NCI-H524 treated with DMSO at 0.1 percent for 48 hours (cell line): ENCODE results near the gene OTUB1.

ENCODE experiments used
- DNase-seq: peaks from one replicate; lab custom pipeline; 2025; lab: John Stamatoyannopoulos, UW

The OTUB1 gene

DNA sequence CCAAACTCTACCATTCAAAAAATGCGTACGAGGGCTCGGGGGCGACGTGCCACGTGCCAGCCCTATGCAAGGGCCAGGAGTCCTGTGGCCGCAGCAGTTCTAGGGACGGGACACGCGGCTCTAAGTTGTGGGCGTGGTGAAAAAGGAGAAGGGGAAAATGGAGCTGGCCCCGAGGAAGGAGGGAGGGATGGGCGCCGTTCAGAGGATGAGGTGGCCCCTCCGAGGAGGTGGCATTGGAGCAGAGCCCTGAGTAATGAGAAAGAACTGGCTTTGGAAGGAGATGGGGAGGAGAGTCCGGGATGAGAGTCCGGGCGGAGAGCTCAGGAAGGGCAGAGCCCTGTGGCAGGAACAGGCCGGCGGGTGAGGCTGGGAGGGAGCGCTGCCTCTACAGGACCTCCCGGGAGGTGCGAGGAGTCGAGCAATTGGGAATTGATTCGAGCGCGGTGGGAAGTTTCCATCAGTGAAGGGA lies 21.0 kb downstream of the OTUB1 start:
- DNase-seq: no peak

DNA sequence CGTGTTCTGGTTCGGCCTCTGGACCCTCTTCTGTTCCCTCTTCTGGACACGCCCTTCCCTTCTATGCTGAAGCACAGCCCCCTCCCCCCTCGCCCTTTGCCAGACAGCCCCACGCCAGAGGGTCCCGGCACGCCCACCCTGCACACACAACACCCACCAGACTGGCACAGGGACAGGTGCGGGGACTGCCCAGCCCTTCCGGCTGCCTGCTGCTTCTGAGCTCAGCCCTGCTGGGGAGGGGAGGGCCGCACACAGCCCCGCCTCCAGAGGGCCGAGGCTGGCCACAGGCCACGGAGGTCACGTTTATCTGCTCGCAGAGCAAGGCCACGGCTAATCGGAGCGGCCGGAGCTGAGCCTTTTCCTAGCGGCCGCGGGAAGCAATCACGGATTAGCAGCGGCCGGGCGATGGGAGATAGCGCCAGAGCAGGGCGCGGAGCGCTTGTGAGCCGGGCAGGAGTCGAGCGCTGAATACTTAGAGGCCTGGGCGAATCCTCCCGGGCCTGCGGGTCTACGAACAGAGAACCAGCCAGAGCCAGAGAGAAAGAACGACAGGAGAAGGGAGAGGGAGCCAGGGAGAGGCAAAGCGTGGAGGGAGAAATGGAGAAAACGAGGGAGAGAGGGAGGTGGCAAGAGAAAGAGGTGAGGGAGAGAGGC lies 21.5 kb downstream of the OTUB1 start:
- no peak for DNase-seq

DNA sequence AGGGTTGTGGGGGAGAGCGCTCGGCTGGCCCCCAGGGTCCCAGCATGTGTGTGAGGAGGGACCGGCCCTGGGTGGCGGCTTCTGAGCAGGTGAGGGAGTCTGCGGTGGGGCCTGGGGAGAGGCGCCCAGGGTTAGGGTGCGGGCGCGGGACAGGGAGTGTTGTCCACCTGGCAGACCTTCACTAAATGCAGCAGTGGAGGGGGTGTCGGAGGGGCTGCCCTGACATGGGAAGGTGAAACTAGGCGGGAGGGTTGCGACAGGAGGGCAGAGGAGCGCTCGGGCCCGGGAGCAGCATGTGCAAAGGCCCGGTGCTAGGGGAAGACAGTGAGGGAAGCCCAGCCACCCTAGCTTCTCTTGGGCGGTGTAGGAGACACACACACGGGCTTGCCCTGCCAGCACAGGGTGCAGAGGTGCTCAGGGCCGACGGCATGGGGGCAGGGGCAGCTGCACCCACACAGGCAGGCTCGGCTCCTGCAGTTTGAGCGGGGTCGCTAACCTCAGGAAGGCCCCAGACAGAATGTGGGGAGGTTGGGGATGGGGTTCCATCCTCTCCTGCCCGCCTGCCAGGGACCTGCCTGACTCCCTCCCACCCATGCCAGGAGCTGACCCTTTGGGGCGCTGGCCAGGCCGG lies 22.2 kb downstream of the OTUB1 start:
- no peak for DNase-seq

DNA sequence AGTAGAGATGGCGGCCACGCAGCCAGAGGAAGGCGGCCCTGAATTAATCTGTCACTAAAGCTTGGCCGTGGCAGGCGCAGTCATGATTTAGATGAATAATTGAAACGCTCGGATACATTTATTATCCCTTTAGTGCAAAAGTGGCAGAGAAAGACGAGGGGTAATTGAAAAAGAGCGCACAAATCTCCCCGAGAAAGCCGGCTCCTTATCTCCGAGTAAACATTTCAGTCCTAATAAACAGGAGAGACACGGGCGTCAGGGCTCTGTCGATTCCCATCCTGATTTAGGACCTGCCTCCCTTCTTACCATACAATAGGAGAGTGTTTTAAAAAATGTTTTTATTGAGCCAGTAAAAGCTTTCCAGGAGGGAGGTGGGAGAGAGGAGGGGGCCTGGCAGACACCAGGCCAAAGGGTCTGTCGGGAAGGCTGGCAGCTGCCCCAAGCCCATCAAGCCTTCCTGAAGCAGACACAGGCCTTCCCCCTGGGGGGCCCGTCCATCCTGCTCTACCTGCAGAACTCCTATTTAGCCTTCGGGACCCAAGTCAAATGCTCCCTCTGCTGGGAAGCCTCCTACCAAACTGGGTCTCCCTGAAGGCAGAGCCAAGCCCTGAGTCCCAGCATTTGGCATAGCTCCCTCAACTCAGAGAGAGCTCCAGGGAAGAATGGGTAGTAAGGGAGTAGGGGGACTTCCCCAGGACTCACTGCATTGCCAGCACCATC lies 22.8 kb downstream of the OTUB1 start:
- DNase-seq: no peak

DNA sequence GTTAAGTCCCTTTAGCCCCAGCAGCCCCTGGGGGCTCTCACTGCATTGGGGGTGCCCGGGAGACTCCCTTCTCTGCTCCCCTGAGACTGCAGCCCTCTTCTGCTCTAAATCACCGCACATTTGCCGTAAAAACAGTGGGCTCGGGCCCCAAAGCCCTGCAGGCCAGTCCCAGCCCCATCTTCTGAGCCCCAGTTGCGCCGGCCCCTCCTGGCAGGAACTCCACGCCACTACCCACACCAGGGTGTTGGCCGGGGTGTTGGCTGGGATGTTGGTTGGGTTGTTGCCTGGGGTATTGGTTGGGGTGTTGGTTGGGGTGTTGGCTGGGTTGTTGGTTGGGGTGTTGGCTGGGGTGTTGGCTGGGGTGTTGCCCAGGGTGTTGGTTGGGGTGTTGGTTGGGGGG lies 23.5 kb downstream of the OTUB1 start:
- no peak for DNase-seq

DNA sequence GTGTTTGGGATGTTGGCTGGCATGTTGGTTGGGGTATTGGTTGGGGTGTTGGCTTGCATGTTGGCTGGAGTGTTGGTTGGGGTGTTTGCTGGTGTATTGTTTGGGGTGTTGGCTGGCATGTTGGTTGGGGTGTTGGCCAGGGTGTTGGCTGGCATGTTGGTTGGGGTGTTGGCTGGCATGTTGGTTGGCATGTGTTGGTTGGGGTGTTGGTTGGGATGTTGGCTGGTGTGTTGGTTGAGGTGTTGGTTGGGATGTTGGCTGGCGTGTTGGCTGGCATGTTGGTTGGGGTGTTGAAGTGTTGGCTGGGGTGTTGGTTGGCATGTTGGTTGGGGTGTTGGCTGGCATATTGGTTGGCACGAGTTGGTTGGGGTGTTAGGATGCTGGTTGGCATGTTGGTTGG lies 24.5 kb downstream of the OTUB1 start:
- DNase-seq: no peak

DNA sequence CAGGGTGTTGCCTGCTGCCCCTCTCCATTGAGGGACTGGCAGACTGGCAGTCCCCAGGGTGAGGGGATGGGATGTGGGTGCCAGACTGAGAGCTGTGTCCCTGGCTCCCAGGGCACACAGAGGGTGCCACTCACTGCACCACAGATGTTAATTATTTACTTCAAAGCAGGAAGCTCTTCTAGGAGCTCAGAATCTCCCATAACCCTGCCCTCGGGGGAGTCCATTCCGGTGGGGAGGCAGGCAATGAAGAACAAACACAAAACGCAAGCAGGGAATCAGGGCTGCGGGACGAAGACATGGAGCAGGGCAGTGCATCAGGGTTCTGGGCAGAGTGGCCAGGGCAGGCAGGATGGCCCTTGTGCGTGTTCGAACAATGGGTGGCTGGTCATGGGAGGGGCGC lies 25.1 kb downstream of the OTUB1 start:
- no peak for DNase-seq

DNA sequence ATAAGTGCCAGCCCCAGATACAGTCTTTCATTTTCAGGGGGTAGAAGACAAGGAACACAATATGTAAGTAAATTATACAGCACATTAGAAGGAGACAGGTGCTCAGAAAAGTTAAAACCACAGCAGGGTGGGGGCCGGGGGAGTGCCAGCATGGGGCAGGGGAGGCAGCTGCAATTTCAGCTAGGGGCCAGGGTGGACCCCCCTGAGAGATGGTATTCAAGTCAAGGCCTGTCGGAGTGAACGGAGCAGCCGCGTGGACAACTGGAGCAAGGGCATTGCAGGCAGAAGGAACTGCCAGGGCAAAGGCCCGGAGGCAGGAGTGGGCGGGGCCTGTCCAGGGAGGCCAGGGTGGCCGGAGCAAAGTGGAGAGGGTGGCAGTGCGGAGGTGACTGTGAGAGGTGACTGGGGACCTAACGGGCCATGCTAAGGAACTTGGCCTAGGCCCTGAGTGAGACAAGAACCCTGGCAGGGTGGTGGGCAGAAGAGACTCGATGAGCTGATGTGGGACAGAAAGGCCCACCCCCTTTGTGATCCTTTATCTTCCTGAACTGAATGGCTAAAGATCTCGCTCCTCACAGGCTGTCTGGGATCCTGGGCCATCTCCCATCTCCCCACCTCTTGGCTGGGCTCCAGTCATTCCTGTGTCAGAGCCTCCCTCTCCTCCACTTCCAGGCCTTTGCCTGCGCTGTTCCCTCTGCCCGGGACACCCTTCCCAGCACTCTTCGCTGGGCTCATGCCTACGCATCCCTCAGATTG lies 27.1 kb downstream of the OTUB1 start:
- no peak for DNase-seq

DNA sequence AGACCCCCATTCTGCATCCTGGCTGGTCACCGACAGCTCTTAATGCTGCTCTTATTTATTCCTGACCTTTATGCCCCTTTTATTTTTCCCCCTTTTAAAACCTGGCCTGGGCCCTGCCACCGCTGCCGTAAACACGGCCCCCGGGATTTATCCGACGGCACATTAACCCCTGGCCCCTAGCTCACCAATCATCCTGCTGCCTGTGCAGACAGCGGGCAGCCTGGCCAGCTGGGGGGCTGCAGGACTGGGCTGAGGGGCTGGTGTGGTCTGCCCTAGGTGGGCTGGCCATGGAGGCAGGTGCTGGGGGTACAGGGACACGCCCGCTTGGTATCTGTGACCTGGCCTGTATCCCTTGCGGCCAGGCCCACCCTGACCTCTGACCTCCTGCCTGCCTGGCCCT lies 28.1 kb downstream of the OTUB1 start:
- DNase-seq: no peak

DNA sequence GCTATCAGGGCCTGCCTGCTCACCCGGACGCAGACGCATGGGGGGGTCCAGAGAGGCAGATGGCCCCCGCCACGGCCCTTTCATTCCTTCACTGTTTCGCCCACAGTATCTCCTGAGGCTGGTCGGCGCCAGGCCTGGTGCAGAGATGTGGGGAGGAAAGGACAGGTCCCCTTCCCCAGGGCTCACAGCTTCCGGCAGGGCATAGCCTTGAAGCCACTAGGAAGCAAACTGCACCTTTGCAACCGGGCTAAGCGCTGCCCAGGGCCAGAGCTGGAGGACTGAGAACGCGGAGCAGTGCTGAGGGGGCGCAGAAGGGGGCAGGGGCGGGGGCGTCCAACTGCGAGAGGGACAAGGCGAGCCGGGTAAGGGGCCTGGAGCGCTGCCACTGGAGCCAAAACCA lies 29.3 kb downstream of the OTUB1 start:
- DNase-seq: no peak

DNA sequence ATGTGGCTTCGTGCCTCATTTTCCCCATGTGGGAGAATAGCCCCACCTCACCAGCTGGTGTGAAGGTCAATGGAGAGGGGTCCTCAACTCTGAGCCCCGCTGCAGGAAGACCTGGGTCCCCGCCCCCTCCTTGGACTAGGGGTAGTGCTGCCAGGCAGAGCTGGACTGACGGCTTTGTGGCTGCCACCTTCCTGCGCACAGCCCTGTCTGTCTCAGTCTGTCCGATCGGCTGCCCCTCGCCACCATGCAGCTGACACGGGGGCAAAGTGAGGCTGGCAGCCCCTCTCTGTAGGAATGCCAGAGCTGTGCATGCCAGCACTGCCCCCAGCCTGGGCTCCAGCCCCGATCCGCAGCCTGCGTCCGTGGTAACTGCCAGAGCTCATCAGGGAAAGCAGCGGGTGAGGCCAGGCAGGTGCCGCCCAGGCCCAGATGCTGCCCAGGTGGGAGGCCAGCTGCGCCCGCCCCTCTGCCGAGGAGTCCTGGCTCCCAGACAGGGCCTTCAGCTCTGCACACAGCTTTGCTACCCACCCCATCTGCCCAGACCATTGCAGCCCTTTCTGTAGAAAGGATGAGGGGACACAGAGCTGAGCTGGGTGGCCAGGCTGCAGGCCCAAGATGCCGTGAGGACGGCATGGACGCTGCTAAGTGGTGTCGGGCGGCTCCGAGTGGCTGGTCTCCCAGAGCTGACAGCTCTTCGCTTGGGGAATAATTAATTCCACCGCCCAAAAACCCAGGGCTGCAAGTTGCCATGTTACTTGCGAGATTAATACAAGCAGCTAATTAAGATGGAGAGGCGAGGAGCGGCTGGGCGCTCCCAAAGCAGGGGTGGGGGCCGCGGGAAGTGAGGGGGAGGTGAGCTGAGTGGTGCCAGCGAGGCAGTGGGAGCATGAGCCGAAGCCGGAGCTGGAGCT lies 30.0 kb downstream of the OTUB1 start:
- peak; percentile 41 for DNase-seq

DNA sequence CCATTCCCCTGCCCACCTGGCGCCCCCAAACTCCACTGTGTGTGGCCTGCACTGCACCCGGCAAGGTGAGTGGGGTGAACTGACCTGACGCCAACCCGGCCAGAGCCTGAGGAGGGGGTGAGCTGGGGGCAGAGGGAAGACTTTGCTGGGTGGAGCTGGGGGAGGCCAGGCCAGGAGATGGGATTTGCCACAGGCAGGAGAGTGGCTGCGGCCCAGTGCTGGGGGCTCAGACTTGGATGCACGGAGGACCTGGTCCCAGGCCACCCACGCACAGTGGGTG lies 31.6 kb downstream of the OTUB1 start:
- DNase-seq: no peak

DNA sequence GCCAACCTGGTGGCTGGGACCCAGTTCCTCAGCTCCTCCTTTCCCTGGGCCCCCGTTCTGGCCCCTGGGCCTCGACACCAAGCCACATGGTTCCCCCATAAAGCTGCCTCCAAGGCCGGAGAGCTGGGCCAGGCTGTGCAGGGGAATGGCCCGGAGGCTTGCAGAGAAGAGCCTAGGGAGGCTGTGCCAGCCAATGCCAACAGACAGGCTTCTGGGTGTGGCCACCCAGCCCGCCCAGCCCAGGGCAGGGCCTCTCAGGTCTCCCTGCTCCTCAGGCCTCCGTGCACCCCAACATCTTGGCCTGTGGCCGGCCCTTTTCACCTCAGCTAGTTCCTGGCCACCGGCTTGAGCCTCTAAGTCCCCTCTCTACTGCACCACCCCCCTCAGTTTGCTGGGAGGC lies 32.1 kb downstream of the OTUB1 start:
- no peak for DNase-seq

DNA sequence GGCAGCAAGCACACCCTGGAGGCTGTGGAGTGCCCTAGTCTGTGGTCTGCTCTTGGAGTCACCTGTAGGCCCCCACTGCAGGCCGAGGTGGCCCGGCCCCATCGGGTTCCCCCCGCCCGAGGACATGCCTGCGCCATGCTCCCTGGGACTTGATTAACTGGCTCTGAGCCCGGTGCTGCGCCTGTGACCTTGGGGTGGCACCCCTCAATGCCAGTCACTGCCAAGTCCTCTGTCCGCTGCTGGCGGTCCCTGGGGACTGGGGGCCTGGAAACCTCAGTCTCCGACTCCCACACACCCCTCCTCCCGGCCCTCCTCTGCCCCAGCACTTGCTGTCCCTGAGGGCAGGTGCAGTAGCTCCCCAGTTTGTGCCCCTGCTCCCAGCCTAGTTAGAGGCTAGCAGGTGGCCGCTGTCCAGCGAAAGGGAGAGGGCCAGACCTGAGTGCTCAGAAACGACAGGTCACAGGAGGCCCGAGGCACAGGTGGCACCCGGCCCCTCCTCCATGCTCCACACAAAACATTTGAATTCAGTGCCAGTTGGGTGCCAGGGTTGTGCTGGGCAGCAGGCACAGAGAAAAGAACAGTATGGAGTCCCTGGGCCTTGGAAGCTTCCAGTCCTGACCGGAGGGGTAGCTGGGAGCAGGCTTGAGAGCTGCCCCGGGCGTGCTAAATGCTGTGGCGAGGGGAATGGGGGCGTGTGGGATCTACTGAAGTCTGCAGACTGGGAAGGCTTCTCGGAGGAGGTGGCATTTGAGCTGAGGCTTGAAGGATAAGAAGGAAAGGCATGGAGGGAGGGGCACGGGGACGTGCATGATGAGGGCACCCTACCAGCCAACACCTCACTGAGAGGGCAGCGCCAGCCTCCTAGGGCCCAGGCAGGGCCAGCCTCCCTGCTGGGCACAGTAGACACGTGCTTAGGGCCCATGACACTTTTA lies 33.1 kb downstream of the OTUB1 start:
- DNase-seq: no peak

DNA sequence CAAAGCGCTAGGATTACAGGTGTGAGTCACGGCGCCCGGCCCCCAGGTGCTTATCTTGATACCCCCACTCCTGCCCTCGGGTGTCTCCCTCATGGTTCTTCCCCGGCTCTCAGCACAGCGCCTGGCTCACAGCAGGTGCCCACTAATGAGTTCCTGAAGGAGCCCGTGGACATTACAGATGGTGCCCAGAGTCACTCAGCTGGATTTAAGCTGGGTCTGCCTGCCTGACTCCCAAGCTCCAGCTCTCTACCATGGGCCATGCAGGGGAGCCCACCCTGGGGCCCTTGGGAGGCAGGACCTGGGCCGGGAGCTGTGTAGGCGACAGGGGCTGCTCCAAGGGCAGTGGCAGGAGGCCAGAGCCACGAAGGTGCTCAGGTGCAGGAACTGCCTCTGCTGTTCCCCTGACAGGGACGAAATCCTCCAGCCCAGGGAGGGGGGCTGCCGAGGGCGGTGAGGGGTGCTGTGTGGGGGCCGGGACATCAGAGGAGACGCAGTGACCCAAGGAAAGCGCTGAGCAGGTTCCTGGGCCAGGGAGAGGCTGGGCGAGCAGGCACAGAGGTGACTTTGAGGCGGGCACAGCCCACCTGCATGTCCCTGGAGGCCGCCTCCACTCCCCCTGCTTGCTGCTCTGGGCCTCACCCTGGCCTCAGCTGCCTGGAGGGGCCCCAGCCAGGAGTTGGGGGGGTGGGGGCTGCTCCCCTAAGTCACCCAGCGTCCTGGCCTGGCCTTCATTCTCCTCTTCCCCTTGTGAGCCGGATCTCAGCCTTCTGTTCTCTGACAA lies 34.9 kb downstream of the OTUB1 start:
- peak; percentile 38 for DNase-seq

DNA sequence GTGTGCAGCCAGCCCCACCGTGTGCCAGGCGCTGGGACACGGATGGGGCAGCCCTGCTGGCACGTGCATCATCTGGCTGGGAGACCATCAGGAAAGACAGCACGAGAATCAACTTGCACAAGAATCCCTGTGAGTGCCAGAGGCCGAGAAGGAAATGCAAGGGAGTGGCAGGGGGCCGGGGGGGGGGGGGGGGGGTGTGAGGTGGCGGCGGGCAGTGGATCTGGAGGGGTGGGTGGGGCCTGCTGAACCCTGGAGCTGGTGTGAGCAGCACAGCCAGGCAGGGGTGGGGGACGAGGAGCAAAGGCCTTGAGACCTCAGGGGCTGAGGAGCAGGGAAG lies 35.5 kb downstream of the OTUB1 start:
- no peak for DNase-seq

DNA sequence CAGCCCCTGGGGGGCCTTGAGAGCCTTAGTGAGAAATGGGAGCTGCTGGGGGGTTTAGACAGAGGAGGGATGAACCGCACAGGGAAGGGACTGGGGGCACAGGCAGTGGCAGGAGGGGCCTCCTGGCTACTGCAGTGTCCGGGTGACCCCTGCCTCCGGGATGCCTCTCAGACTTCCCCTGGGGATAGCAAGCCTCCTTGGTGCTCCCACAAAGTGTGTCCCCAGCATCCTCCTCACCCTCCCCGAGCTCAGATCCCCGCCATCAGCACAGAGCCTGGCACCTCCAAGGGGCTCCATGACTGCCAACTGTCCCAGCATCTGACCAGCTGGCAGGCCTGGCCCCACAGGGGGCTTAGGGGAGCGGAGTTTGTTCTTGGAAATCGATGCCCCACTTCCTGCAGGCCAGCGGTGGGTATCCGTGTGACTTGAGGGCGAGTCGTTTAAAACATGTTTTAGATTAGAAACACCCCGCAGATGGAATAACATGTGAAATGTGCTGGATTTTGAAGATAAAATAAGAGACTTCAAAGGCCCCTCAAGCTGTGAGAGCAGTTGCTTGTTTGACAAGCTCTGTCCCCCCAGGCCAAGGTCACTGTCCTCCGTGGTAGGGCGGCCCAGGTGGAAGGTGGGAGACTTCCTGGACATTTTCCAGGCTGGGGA lies 36.0 kb downstream of the OTUB1 start:
- DNase-seq: no peak

DNA sequence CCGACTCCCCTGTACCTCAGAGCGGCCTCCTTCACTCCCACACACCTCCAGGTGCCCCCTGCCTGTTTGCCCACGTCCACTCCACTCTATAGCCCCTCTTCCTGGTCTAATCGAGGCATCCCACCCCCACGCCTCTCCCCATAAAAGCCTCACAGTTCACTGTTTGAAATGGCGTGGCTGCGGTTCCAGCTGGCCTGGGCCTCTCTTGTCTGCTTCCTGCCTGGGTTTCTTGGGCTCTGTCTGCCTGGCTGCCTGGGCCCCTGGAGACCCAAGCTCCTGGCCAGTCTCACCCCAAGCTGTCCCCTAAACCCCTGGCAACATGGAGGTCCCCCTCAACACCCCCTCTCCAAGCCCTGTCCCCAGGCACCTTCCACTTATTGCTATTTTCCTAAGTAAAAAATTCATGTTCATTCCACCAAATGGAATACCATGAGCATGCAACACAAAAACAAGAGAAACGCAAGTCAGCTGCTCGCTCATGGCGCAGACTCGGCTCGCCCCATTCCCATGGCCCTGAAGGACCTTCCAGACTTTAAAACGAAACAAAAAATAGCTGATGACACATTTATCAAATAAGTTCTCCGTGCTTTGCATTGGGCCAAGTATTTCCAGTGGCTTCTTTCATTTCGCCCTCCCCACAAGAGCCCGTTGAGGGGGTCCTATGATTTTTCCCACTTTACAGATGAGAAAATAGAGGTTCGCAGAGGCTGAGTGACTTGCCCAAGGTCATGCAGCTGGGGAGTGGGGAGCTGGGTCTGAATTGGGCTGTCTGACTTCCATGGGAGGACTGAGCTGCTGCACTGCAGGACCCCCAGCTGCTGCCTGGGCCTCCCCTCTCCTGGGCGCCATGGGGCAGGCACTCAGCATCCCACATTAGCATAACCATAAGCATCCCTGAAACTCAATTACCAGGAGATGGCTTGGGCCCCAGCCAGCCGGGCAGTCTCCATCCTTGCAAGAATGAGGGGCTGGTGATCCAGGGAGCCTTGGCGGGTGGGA lies 37.8 kb downstream of the OTUB1 start:
- no peak for DNase-seq
